GM12878 (cell line): ENCODE measurements around the gene MUC7.

Experiments used
- SREBF2 ChIP-seq: IDR thresholded peaks from 2 replicates; pipeline ENCODE4 v1.6.1; 2012; ENCODE audit warnings: mild to moderate bottlenecking, low read length
- TF ChIP-seq, protein P1 (sequence below), 3 experiments: IDR thresholded peaks in 2 of 3; conservative IDR thresholded peaks in 1 of 3; 2 replicates each; pipeline ENCODE4 v1.5.1; 2011; ENCODE audit warnings: low read depth in 3 of 3, low read length in 3 of 3, mild to moderate bottlenecking in 3 of 3, control low read depth in 2 of 3, moderate library complexity in 2 of 3, inconsistent platforms in 1 of 3, mixed read lengths in 1 of 3; ENCODE audit not compliant: control insufficient read depth in 2 of 3, insufficient read depth in 1 of 3; ENCODE audit errors: extremely low read depth in 1 of 3

DNA sequence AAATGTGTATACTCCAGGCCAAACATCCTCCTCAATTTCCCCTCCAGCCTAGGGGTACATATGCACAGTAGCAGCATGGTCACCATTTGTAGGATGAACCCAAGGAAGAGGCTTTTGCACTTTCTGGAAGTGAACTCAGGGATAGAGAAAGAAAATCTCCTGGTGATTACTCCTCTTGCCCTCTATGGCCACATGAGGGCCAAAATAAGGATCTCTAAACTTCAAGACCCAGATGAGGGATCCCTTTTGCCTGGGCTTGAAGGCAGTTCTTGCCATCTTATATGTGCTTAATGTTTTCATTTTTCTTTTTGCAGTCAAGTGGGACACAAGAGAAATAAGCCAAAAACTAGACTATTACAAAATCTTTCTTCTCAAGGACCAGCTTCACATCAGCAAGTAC lies 29.5 kb upstream of the MUC7 start:
- TF ChIP-seq SREBF2, result no peak
- TF ChIP-seq, protein P1, sequence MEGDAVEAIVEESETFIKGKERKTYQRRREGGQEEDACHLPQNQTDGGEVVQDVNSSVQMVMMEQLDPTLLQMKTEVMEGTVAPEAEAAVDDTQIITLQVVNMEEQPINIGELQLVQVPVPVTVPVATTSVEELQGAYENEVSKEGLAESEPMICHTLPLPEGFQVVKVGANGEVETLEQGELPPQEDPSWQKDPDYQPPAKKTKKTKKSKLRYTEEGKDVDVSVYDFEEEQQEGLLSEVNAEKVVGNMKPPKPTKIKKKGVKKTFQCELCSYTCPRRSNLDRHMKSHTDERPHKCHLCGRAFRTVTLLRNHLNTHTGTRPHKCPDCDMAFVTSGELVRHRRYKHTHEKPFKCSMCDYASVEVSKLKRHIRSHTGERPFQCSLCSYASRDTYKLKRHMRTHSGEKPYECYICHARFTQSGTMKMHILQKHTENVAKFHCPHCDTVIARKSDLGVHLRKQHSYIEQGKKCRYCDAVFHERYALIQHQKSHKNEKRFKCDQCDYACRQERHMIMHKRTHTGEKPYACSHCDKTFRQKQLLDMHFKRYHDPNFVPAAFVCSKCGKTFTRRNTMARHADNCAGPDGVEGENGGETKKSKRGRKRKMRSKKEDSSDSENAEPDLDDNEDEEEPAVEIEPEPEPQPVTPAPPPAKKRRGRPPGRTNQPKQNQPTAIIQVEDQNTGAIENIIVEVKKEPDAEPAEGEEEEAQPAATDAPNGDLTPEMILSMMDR (IDR thresholded peaks at IDR 0.05 in 2 of 3, conservative IDR thresholded peaks at IDR 0.05 in 1 of 3; ENCODE audit: control insufficient read depth in 2 of 3, extremely low read depth in 1 of 3, insufficient read depth in 1 of 3, low read depth in 3 of 3, low read length in 3 of 3), result no peak
